Natural killer cell (primary cell): ENCODE data around the gene SGCD. TPM values are rescaled to one million over a fixed set of nuclear protein-coding genes. Genes with fewer than 3 reads are reported as not detected.

Source experiments
- ATAC-seq, 3 donors: fragments of 150-1000 bp in 2 of 3; fragments of 200-7000 bp in 1 of 3; cut with Tn5 transposase; 1 replicate in 1 of 3; 2 replicates in 2 of 3; pipeline ENCODE4 v1.10.0; 2021; ENCODE audit warnings: mild to moderate bottlenecking in 2 of 3, moderate library complexity in 2 of 3
- DNase-seq, 2 donors: peaks; one replicate each; pipeline versions ENCODE4 v3.0.0 to v3.0.0-alpha.2; 2013 to 2021; ENCODE audit warnings: mixed read lengths in 1 of 2
- H3K27ac ChIP-seq: one replicate; pipeline ENCODE4 v1.5.1; 2013; ENCODE audit warnings: mild to moderate bottlenecking, low read length
- H3K27me3 ChIP-seq: one replicate; pipeline ENCODE4 v1.6.1; 2013; ENCODE audit warnings: low read length; ENCODE audit not compliant: control insufficient read depth, insufficient read depth
- H3K36me3 ChIP-seq: one replicate; pipeline ENCODE4 v1.6.1; 2013; ENCODE audit warnings: low read length; ENCODE audit not compliant: control insufficient read depth, insufficient read depth
- H3K4me1 ChIP-seq: one replicate; pipeline ENCODE4 v1.6.1; 2013; ENCODE audit warnings: low read length; ENCODE audit not compliant: control insufficient read depth, insufficient read depth
- H3K4me3 ChIP-seq: one replicate; pipeline ENCODE4 v1.5.1; 2013; ENCODE audit warnings: low read length
- H3K9me3 ChIP-seq: one replicate; pipeline ENCODE4 v1.6.1; 2013; ENCODE audit warnings: low read length; ENCODE audit not compliant: control insufficient read depth, insufficient read depth
- H3K27ac Mint-ChIP-seq, 2 donors: one replicate each; pipeline ENCODE4 v1.8.0; 2022; ENCODE audit warnings: mild to moderate bottlenecking in 2 of 2, mixed read lengths in 2 of 2, moderate library complexity in 1 of 2
- H3K27me3 Mint-ChIP-seq, 2 donors: one replicate each; pipeline ENCODE4 v1.8.0; 2022; ENCODE audit warnings: low read depth in 2 of 2, mixed read lengths in 2 of 2
- H3K36me3 Mint-ChIP-seq: one replicate; pipeline ENCODE4 v1.8.0; 2022; ENCODE audit warnings: mixed read lengths
- H3K4me1 Mint-ChIP-seq, 2 donors: one replicate each; pipeline ENCODE4 v1.8.0; 2022; ENCODE audit warnings: mixed read lengths in 2 of 2
- H3K4me3 Mint-ChIP-seq: one replicate; pipeline ENCODE4 v1.8.0; 2022; ENCODE audit warnings: mild to moderate bottlenecking, moderate library complexity, mixed read lengths
- H3K9me3 Mint-ChIP-seq, 2 donors: one replicate each; pipeline ENCODE4 v1.8.0; 2022; ENCODE audit warnings: mixed read lengths in 2 of 2
- CTCF ChIP-seq: fragments of 200-600 bp; IDR thresholded peaks from one replicate; pipeline ENCODE4 v1.8.0; 2022; ENCODE audit warnings: antibody characterized with exemption
- WGBS: methylation state at CpG from one replicate; pipeline ENCODE4 v1.1.7; 2013; ENCODE audit warnings: missing lambda C conversion rate; ENCODE audit not compliant: insufficient coverage; 5-methylcytosine and 5-hydroxymethylcytosine counted together
- intact Hi-C: fragments of 100-400 bp; cut with micrococcal nuclease; formaldehyde crosslinking; loops from one replicate; pipeline ENCODE4 v1.14.2; 2022
- total RNA-seq, 4 donors: library from RNA; stranded (reverse); fragments of 120-200 nt in 1 of 4; gene quantifications; one replicate each; pipeline versions ENCODE4 v1.2.3 to v1.2.4, GENCODE V29; 2013 to 2022

SGCD gene
- total RNA-seq = 1 to 10 TPM in 2 of 3 donors, under 1 TPM in 1; 0.32 to 2.0 (median 1.4) TPM
- 0.59 TPM for total RNA-seq (2013)

- Mint-ChIP-seq H3K36me3 (no peaks in the 10 kb centered on the region), H3K27ac (no peak within 1 kb of the TSS), H3K27me3 (peaks cover 0 to 3% of the 10 kb centered on the region in 2 donors), H3K9me3 (peaks cover 0 to 5% of the 10 kb centered on the region in 2 donors), H3K4me1 (no peaks in the 10 kb centered on the region), H3K4me3 (no peak within 1 kb of the TSS)
- Histone ChIP-seq H3K36me3 (no peaks in the 10 kb centered on the region), H3K4me1 (no peaks in the 10 kb centered on the region), H3K27me3 (no peaks in the 10 kb centered on the region), H3K4me3 (no peak within 1 kb of the TSS), H3K27ac (no peak within 1 kb of the TSS), H3K9me3 (no peaks in the 10 kb centered on the region)
- no peak for TF ChIP-seq CTCF
- WGBS = 58% methylated on average over 18 of the region's 18 CpGs
- ATAC-seq = no peak
- intact Hi-C loops = no loop called here
- no peak for DNase-seq
Measured at GRCh38 chr5:156326718-156327259, at the start of gene SGCD. Gene SGCD, plus strand, starts transcription at chr5:156327164.

- DNase-seq (no peak), ATAC-seq (no peak)
- TF ChIP-seq CTCF = no peak
- no peaks in the 10 kb centered on the region for H3K36me3 ChIP-seq
- Mint-ChIP-seq H3K27me3 (no peaks in the 10 kb centered on the region), H3K36me3 (no peaks in the 10 kb centered on the region), H3K9me3 (no peaks in the 10 kb centered on the region), H3K4me1 (no peaks in the 10 kb centered on the region), H3K27ac (no peak overlapping the region), H3K4me3 (no peak overlapping the region)
- no peaks in the 10 kb centered on the region for H3K9me3 ChIP-seq
- 81% methylated on average over 2 of the region's 2 CpGs for WGBS
- H3K27me3 ChIP-seq = no peaks in the 10 kb centered on the region
- H3K4me3 ChIP-seq = no peak overlapping the region
- H3K27ac ChIP-seq = no peak overlapping the region
- no peaks in the 10 kb centered on the region for H3K4me1 ChIP-seq
- intact Hi-C loops = no loop called here
Measured at GRCh38 chr5:156277290-156277689, 49.7 kb upstream of the SGCD start.

GRCh38 chr5:156295431-156295830 lies 31.5 kb upstream of the SGCD start:
- H3K9me3 Mint-ChIP-seq = peaks cover 0 to 2% of the 10 kb centered on the region in 2 donors
- no peaks in the 10 kb centered on the region for H3K4me1 ChIP-seq
- no peak overlapping the region for H3K27ac Mint-ChIP-seq
- no peak overlapping the region for H3K4me3 ChIP-seq
- no peak overlapping the region for H3K4me3 Mint-ChIP-seq
- no peak overlapping the region for H3K27ac ChIP-seq
- no peaks in the 10 kb centered on the region for H3K4me1 Mint-ChIP-seq
- no peaks in the 10 kb centered on the region for H3K36me3 Mint-ChIP-seq
- 100% methylated on average over 1 of the region's 1 CpG for WGBS
- H3K9me3 ChIP-seq = no peaks in the 10 kb centered on the region
- no peak for TF ChIP-seq CTCF
- no peaks in the 10 kb centered on the region for H3K27me3 Mint-ChIP-seq
- H3K27me3 ChIP-seq = no peaks in the 10 kb centered on the region
- no peaks in the 10 kb centered on the region for H3K36me3 ChIP-seq
- DNase-seq = no peak
- no peak for ATAC-seq
- intact Hi-C loops = no loop called here

- intact Hi-C loops = no loop called here
- Mint-ChIP-seq H3K27ac (no peak overlapping the region), H3K9me3 (peaks cover 5 to 6% of the 10 kb centered on the region in 2 donors), H3K4me3 (no peak overlapping the region), H3K27me3 (no peaks in the 10 kb centered on the region), H3K36me3 (no peaks in the 10 kb centered on the region), H3K4me1 (no peaks in the 10 kb centered on the region)
- Histone ChIP-seq H3K4me1 (no peaks in the 10 kb centered on the region), H3K4me3 (no peak overlapping the region), H3K36me3 (no peaks in the 10 kb centered on the region), H3K9me3 (peaks cover under 1% of the 10 kb centered on the region), H3K27ac (no peak overlapping the region), H3K27me3 (no peaks in the 10 kb centered on the region)
- 84% methylated on average over 4 of the region's 4 CpGs for WGBS
- ATAC-seq (no peak), DNase-seq (no peak)
- TF ChIP-seq CTCF = no peak
Measured at GRCh38 chr5:156310115-156310514, 16.8 kb upstream of the SGCD start.
